HG02970 (cell line): ENCODE measurements around the gene HAUS2.
"Not testable (repeated sequence)": the region's sequence is repeated elsewhere in the genome, so short reads cannot be mapped to it uniquely, and the experiment has no call there.

Source experiments
- ATAC-seq: cut with Tn5 transposase; IDR thresholded peaks from one replicate; pipeline ENCODE4 v1.9.1; 2021; ENCODE audit warnings: mild to moderate bottlenecking, moderate library complexity, moderate number of reproducible peaks; ENCODE audit not compliant: unreplicated experiment, low FRiP score

The HAUS2 gene

GRCh38 chr15:42548249-42549031 lies at the start of gene HAUS2, which contains the start of gene LRRC57:
HAUS2 (plus strand) TSS chr15:42548838; CDS start chr15:42548873, 35 bp downstream.
LRRC57 (minus strand) TSS chr15:42548793; CDS start chr15:42548434, 359 bp downstream.
- ATAC-seq, result peak; percentile 80

GRCh38 chr15:42499858-42500609 lies 48.6 kb upstream of the HAUS2 start:
- ATAC-seq, result no peak

GRCh38 chr15:42502477-42502876 lies 46.2 kb upstream of the HAUS2 start:
- ATAC-seq, result no peak

GRCh38 chr15:42503825-42504224 lies 44.8 kb upstream of the HAUS2 start:
- ATAC-seq, result no peak

GRCh38 chr15:42504631-42505030 lies 44.0 kb upstream of the HAUS2 start:
- no peak for ATAC-seq

GRCh38 chr15:42507514-42507913 lies 41.1 kb upstream of the HAUS2 start:
- ATAC-seq, result no peak

- no peak for ATAC-seq
Measured at GRCh38 chr15:42508263-42508690, 40.4 kb upstream of the HAUS2 start.

- ATAC-seq, result no peak
Measured at GRCh38 chr15:42510258-42511006, 38.2 kb upstream of the HAUS2 start.

- ATAC-seq, result no peak
Measured at GRCh38 chr15:42511007-42511391, 37.6 kb upstream of the HAUS2 start.

GRCh38 chr15:42523331-42523730 lies 25.3 kb upstream of the HAUS2 start:
- ATAC-seq, result no peak

- no peak for ATAC-seq
Measured at GRCh38 chr15:42528970-42529369, 19.7 kb upstream of the HAUS2 start.

- ATAC-seq, result no peak
Measured at GRCh38 chr15:42533246-42533645, 15.4 kb upstream of the HAUS2 start.

GRCh38 chr15:42544853-42545629 lies 3.6 kb upstream of the HAUS2 start:
- no peak for ATAC-seq

- no peak for ATAC-seq
Measured at GRCh38 chr15:42547918-42548248, 755 bp upstream of the HAUS2 start.

- peak; percentile 44 for ATAC-seq
Measured at GRCh38 chr15:42549032-42549491, 424 bp downstream of the HAUS2 start.

GRCh38 chr15:42549741-42550392 lies 1.2 kb downstream of the HAUS2 start:
- ATAC-seq, result no peak

- no peak for ATAC-seq
Measured at GRCh38 chr15:42553554-42553953, 4.9 kb downstream of the HAUS2 start.

GRCh38 chr15:42556550-42557207 lies 8.0 kb downstream of the HAUS2 start:
- not testable (repeated sequence) for ATAC-seq

GRCh38 chr15:42558739-42559138 lies 10.1 kb downstream of the HAUS2 start:
- no peak for ATAC-seq
